ENCODE results near the gene DMXL2.

The DMXL2 gene

GRCh38 chr15:51641490-51642130, 19.0 kb upstream of the DMXL2 start:
- no peak for TF ChIP-seq CTCF (IDR thresholded peaks at IDR 0.05; ENCODE audit: borderline replicate concordance, insufficient read depth, low read depth, low read length)
- H3K4me3 ChIP-seq (ENCODE audit: low read depth, low read length), result no peak overlapping the region

- no peak for TF ChIP-seq CTCF (IDR thresholded peaks at IDR 0.05; ENCODE audit: borderline replicate concordance, insufficient read depth, low read depth, low read length)
- H3K4me3 ChIP-seq (ENCODE audit: low read depth, low read length), result no peak overlapping the region
These were observed 12.1 kb upstream of the DMXL2 start for GRCh38 chr15:51634591-51635198.

- no peak overlapping the region for H3K4me3 ChIP-seq (ENCODE audit: low read depth, low read length)
- no peak for TF ChIP-seq CTCF (IDR thresholded peaks at IDR 0.05; ENCODE audit: borderline replicate concordance, insufficient read depth, low read depth, low read length)
These were observed 7.0 kb upstream of the DMXL2 start for GRCh38 chr15:51629612-51630011.

GRCh38 chr15:51625236-51625635, 2.7 kb upstream of the DMXL2 start:
- TF ChIP-seq CTCF (IDR thresholded peaks at IDR 0.05; ENCODE audit: borderline replicate concordance, insufficient read depth, low read depth, low read length), result no peak
- no peak overlapping the region for H3K4me3 ChIP-seq (ENCODE audit: low read depth, low read length)

- TF ChIP-seq CTCF (IDR thresholded peaks at IDR 0.05; ENCODE audit: borderline replicate concordance, insufficient read depth, low read depth, low read length), result no peak
- no peak overlapping the region for H3K4me3 ChIP-seq (ENCODE audit: low read depth, low read length)
These were observed 1.5 kb upstream of the DMXL2 start for GRCh38 chr15:51624022-51624421.

- TF ChIP-seq CTCF (IDR thresholded peaks at IDR 0.05; ENCODE audit: borderline replicate concordance, insufficient read depth, low read depth, low read length), result no peak
- H3K4me3 ChIP-seq (ENCODE audit: low read depth, low read length), result peak overlapping the region; percentile 96
These were observed 891 bp upstream of the DMXL2 start for GRCh38 chr15:51623386-51623938.
